B cell (primary cell): ENCODE data around the gene ABCA4.

Experiments
- EZH2 ChIP-seq: IDR thresholded peaks from 2 replicates; pipeline ENCODE4 v1.6.1; 2012; ENCODE audit warnings: borderline replicate concordance, low read depth, mild to moderate bottlenecking, moderate library complexity, low read length; ENCODE audit not compliant: insufficient read depth, poor library complexity, severe bottlenecking
- TF ChIP-seq, protein P1 (sequence below): fragments of 200-600 bp; IDR thresholded peaks from one replicate; pipeline ENCODE4 v1.8.0; 2022; ENCODE audit warnings: antibody characterized with exemption, mild to moderate bottlenecking

DNA sequence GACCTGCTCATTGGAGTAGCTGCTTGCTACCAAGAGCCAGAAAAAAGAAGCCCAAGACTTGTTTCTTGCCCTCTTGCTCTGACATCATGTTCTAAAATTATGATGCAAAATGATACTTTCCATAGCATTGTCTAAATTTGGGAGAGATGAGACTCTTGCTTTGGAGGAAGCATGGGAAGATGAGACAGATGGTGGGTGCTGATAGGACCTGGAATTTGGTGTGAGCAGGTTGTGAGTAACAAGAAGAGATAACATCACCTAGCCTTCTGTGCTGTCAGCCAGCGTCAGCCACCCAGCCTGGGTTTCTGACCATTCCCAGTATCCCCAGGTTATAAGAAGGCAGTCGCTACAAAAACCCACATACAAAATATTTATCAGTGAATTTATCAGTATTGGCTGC lies 144.7 kb downstream of the ABCA4 start:
- TF ChIP-seq, protein P1, sequence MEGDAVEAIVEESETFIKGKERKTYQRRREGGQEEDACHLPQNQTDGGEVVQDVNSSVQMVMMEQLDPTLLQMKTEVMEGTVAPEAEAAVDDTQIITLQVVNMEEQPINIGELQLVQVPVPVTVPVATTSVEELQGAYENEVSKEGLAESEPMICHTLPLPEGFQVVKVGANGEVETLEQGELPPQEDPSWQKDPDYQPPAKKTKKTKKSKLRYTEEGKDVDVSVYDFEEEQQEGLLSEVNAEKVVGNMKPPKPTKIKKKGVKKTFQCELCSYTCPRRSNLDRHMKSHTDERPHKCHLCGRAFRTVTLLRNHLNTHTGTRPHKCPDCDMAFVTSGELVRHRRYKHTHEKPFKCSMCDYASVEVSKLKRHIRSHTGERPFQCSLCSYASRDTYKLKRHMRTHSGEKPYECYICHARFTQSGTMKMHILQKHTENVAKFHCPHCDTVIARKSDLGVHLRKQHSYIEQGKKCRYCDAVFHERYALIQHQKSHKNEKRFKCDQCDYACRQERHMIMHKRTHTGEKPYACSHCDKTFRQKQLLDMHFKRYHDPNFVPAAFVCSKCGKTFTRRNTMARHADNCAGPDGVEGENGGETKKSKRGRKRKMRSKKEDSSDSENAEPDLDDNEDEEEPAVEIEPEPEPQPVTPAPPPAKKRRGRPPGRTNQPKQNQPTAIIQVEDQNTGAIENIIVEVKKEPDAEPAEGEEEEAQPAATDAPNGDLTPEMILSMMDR = no peak
- no peak for TF ChIP-seq EZH2
